HG03025 (cell line): Measurements from ENCODE around the gene MRPL34.
A peak's percentile ranks its signal among the peaks of the same experiment; 100 is the strongest.

ENCODE experiments used
- ATAC-seq: cut with Tn5 transposase; IDR thresholded peaks from one replicate; pipeline ENCODE4 v1.9.1; 2021; ENCODE audit warnings: mild to moderate bottlenecking, moderate library complexity; ENCODE audit not compliant: unreplicated experiment, low FRiP score

The MRPL34 gene

DNA sequence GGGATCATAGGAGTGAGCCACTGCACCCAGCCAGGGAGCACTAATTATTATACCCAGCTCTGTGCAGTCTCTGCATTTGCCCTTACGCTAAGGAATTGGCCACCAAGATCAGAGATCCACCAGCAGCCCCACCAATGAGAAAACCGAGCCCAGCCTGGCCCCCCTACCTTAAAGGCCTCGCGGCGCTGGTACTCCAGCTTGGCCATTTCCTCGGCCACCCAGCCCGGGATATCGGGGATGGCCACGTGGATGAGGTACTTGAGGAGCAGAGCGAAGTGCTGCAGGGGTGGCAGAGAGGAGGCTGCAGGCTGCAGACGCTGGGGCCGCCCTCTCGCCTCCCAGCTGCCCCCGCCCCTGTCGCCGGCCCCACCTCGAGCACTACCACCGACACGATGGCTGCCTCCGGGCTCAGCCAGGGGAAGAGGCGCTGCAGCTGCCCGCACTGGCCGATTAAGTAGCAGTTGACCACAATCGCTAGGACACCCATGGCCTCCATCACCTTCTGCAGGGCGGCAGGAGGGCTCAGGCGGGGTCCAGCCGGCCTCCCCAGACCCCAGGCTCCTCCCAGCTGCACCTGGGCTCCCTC is 21.5 kb downstream of the MRPL34 start:
- no peak for ATAC-seq

DNA sequence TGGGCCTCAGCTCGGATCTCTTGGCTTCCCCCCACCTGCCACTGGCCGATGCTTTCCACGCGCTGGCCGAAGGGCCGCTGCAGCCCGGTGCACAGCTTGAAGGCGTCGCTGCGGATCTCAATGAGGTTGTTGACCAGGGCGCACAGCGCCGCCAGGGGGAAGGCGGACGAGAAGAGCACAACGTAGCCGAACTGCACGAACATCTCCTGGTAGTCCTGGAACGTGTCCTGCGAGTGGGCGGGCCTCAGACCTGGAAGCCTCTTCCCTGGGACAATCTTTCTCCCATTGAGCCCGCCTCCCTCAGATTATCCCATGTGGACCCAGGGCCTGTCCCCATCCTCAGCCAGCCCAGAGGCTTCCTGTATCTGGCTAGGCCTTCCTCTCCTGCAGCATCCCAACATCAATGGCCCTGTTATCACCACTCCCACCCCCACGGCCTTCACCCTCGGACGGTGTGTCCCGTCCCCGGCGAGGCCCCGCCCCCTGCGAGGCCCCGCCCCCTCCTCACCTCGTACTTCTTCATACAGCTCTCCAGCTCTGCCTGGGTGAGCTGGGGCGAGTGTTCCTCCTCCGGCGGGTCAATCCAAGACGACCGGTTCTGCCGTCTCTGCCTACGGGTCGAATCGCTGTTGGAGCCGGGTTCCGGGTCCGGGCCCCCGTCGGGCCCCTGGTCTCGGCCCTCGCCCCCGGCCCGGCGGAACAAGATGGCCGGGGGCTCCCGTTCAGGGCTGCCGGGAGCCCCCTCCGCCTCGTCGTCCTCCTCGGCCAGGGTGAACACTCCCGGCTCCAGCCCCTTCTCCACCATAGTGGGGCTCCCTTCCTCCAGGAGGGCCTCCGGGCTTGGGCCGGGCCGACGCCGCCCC is 22.2 kb downstream of the MRPL34 start:
- no peak for ATAC-seq

DNA sequence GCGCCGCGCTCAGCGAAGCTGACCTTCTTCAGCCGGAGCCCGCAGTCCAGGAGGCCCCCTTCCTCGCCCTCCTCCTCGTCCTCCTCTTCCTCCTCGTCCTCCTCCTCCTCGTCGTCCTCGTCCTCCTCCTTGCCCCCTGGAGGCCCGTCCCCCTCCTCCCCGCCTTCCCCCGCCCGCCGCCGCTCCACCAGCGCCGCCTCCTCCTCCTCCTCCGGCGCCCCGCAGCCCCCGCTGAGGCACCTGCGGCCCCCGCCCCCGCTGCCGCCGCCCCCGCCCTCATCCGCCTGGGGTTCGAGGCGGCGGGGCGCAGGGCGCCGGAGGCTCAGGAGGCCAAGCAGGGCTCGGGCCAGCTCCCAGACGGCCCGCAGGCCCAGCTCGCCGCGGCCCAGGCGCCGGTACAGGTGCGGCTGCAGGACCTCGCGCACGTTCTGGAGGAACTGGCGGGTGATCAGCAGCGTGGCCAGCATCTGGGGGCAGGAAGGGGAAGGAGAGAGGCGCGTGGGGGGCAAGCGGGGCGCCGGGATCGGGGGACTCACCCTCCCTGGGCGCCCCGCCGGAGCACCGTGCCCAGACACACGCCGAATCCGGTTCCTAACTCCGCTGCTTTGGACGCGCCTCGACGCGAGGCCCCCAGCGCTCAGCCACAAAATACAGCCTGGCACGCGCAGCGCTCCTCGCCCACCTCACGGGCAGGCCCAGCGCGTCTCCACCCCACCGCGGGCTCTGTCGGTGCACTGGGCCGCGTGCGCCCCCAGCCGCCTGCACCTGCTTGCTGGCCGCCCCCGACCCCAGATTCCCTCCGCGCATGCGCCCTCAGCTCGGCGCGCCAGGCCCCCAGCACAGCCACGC is 23.1 kb downstream of the MRPL34 start:
- ATAC-seq: no peak

DNA sequence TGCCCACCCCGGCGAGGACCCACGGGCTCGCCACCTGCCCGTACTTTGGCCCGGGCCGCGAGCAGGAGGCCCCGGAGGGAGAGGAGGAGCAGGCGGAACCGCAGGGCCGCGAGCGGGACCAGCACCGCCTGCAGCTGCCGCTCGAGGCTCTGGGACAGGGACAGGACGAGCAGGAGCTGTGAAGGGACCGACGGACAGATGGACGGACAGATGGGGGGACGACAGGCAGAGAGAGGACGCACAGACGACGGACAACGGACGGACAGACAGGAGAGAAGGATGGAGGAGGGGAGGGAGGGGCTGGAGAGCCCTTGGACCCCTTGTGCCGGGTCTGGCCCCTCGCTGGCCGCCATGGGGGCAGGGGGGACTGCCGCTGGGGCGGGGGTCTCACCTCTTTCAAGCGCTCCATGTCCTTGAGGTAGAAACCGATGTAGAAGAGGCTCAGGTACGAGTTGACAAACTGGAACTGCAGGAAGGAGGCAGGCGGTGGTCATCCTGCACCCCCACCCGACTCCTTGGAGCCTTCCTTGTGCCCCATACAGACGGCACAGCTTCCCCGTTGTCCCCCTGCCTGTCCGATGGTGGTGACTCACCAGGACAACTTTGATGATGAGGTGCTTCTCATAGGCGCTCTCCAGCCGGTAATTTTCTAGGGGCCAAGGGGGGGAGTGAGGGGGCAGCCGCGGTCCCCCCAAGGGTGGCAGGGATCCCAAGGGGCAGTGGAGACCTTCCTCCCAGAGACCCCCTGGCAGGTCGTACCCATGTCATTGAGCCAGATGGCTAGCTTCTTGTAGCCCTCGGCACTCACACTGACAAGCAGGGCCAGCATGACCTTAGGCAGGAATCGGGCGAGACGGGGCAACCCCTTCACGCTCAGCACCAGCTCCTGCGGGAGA is 23.9 kb downstream of the MRPL34 start:
- no peak for ATAC-seq

DNA sequence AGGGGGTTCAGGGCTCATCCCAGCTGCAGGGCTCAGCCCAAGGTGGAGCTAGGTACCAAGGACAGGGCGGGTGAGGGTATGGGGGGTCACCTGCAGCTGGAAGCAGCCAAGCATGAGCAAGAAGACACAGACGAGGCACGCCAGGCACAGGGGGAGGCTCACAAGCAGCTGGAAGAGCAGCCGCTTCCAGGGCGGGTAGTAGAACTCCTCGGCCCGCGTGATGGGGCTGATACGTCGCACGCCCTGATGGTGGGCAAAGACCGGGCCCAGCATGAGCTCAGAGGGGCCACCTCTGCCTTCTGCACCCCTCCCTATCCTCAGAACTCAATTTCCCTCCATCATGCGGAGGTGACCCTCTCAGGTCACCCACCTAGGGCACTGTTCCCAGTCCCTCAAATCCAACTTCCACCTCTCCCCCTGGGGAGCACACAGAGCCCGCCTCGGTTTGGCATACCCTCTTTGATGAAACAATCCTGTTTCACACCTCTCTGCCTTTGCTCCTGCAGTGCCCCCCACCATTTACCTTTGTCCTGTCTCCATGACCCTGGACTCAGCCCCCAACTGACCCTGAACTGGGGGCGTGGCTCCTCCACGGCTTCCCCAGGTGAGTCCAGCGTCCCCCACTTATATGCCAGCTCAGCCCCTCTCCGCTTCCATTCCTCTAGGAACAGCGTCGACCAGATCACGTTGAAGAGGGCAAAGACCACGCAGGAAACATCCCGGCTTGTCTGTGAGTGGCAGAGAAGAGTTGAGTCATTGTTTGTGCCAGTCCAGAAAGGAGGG is 24.8 kb downstream of the MRPL34 start:
- ATAC-seq: no peak

DNA sequence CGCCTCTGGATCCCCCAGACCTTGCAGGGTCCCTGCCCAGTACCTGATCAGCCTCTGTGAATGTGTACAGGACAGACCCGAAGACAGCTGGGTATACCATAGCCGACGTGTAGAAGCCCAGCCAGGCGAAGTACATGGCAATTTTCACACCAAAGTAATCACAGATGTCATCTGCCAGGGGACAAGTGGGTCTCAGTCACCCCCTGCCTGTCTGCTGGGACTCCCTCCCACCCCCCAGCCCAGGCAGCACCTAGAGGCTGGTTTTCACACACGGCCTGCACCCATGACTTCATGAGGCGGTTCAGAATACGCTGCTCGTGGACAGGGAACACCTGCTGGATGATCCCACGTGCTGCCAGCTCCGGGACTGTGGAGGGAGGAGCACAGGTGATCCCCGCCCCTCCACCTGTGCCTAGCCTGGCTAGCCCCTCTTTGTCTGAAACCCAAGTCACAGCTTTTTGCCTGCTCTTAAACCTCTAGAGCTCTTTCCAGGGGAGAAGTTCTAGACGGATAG is 25.4 kb downstream of the MRPL34 start:
- no peak for ATAC-seq

DNA sequence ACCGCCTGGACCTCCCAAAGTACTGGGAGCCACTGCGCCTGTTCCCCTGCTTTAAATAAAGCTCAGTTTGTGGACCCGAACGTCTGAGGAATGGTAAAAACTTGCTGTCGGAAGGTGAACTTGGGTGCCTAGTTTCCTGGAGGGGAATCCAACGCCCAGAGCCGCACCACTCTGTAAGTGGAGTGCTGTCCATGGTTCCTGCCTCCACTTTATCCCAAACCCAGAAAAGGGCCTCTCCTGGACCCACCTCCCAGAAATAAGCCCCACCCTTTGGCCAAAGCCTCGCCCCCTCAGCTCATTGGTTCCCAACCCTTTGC is 26.6 kb downstream of the MRPL34 start:
- no peak for ATAC-seq

DNA sequence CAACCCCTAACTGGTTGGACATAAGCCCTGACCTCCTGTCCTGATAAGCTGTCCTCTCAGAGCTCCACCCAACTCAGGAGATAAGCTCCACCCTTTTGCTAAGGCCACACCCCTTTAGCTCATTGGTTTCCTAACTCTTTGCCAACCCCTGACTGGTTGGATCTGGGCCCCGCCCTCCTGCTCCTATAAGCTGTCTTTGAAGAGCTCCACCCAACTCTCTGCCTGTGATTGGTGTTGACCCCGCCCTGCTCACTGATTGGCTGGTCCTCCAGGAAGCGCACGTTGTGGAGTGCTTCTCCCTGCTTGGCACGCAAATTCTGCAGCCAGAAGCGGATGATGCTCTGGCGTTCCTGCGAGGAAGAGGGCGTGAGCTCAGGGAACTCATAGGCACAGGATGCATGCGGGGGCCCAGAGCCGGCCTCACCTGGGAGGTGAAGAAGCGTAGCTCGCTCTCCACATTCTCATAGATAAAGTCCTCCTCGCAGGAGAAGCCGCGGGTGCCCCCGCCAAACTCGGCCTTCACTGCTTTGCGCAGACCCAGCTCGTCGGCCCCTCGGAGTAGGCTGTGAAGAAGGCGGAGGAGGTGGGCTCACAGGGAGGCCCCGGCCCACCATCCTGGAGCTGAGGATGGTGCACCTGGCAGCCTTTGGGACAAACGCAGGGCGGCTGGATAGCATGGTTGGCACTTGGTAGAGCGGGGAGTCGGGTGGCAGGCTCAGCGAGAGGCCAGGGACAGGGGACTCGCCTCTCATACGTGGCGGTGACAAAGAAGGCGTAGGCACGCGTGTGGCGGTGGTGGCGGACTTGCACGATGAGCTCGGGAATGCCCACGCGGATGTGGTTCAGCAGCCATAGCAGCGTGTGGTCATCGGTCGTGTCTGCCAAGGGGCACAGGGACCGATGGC is 27.3 kb downstream of the MRPL34 start:
- no peak for ATAC-seq

DNA sequence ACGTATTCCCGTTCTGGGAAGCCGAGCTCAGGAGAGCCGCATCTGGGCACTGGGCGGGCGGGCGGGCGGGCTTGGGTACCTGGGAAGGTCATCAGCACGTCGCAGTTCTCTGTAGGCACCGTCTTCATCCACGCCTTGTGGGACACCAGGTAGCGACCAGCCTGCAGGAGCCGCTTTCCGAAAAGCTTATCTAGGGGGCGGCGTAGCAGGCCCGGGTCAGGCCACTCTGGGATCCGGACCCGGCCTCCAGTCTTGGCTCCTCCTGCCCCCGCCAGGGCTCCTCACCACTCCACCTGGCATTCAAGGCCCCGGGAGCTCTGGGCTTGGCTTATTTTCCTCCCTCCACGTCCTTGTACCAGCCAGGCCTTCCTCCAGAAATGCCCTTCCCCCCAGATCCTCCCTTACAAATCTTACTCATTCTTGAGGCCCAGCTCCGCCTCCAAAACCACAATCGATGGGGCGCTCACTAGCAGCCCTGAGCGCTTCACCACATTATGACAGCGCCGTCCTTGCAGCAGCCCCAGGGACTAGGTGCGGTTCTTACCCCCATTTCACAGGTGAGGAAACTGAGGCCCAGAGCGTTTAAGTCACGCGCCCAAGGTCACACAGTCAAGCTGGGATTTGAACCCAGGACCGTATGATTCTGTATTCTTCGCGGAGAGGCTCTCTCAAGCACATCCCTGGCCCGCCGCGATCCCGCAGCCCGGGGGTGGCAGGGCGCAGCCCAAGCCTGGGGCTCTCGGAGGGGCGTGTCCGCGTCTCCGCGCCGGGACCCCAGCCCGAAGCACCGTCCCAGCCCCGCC is 28.1 kb downstream of the MRPL34 start:
- no peak for ATAC-seq

DNA sequence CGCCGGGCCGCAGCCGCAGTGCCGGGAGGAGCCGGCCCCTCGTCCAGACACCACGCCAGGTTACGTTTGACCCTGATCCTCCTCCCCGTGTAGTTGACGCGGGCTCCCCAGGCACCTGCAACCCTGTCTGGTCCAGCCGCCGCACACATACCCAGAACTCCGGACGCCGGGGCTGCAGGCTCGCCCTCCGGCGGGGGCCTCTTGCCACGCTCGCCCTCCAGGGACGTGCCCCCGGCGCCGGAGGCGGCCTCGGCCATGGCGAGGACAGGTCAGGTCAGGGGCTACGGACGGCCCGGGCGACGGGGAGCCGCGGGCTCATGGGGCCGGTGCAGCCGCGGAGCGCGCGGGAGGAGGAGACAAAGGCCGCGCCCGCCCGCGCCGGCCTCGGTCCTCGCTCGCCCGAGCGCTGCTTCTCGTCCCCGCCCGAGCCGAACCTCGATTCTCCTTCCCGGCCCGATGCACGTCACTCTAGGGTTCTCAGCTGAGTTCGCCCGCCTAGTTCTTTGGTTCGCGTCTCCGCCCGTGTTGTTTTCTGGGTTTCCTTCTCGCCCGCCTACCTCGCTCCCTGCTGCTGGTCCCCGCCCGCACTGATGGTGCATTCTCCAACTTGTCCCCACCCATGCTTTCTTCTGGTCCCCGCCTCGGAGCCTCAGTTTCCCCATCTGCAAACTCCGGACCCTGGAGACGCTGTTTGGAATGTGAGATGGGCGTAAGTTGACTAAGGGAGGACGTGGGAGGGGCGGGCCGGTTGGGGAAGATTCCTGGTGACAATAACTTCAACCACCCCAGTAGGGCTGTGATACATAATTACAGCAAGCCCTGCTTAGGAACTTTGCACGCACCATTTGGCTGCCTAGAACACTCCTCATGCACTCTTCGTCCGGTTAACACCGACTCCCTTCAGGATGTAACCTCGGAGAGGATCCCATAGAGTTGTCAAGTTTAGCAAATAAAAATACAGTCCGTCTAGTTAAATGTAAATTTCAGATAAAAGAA is 29.0 kb downstream of the MRPL34 start, which contains the start of gene ANO8:
Gene ANO8 (minus strand): TSS at position 442 of the 996 bp plus-strand sequence. CDS start 185 bp downstream, at position 257.
- ATAC-seq: peak; percentile 38

DNA sequence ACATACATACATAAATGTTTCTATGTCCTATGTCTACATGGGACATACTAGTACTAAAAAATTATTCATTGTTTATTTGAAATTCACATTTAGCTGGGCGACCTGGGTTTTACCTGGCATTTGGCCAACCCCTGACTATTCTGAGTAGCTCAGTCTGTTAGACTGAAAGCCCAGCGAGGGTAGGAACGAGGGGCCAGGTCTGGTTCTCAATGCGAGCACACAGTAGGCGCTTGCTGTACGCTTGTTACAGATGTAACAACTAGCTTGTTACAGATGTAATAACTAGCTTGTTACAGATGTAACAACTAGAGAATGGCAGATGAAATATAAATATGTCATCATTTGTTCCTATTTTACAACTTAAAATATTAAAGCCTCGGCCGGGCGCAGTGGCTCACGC is 29.9 kb downstream of the MRPL34 start:
- no peak for ATAC-seq

DNA sequence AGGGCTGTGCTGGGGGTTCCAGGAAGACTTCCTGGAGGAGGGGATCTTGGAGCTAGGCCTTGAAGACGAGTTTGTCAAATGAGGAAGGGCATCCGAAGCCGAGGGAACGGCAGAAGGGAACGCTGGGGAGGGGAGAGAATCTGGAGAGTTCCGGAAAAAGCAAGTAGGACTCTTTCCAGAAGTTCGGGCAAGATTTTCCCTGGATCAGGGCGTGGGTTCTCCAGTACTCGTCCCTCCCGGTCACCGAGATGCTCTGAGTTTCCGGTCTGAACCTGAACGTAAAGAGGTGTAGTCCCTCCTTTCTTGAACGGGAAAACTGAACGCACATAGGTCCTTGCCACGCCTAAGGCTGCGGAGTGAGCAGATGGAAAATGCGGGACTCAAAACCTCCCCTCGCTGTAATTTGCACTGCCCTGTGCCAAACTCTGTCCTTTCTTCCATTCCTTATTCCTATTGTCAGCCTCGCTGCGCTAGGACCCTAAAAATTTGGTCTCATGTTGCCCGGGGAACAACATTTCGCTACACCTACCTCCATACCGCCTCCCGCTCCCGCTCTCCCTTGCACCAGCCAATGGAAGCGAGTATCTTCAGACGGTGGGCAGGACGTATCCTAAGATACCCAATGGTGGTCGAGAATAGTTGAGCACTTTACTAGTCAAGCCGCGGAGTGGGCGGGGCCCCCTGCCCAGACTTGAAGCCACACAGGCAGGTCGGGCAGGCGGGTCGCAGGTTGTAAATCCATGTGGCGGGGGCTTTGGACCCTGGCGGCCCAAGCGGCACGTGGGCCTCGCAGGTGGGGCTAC is 31.4 kb downstream of the MRPL34 start, which contains the start of gene GTPBP3:
Gene GTPBP3 (plus strand): TSS at position 682 of the 803 bp plus-strand sequence. CDS start 59 bp downstream, at position 741.
- peak; percentile 46 for ATAC-seq

DNA sequence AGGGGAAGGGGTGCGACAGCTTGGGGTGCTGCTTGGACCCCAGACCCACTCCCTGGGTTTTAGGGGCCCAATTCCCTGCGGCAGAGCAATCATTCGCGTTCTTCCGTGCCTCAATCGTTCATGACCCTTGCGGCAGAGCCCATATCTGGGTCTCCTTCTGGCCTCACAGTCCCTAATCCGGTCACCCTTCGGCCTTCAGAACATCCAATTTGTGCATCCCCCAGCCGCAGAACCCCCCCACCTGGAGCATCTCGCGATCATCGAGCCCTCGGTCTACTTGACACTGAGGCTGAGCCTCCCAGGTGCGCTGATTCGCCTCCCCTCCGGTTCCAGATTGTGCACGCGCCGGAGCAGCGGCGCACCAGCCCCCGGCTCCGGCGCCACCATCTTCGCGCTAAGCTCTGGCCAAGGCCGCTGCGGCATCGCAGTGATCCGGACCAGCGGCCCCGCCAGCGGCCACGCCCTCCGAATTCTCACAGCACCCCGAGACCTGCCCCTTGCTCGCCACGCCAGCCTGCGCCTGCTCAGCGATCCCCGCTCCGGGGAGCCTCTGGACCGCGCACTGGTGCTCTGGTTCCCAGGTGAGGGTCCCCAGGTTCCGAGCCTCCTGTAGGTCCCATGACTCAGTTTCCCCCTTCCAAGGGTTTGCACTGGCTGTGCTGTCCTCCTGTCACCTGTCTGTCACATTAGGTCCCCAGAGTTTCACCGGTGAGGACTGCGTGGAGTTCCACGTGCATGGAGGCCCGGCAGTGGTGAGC is 32.2 kb downstream of the MRPL34 start:
- ATAC-seq: no peak

DNA sequence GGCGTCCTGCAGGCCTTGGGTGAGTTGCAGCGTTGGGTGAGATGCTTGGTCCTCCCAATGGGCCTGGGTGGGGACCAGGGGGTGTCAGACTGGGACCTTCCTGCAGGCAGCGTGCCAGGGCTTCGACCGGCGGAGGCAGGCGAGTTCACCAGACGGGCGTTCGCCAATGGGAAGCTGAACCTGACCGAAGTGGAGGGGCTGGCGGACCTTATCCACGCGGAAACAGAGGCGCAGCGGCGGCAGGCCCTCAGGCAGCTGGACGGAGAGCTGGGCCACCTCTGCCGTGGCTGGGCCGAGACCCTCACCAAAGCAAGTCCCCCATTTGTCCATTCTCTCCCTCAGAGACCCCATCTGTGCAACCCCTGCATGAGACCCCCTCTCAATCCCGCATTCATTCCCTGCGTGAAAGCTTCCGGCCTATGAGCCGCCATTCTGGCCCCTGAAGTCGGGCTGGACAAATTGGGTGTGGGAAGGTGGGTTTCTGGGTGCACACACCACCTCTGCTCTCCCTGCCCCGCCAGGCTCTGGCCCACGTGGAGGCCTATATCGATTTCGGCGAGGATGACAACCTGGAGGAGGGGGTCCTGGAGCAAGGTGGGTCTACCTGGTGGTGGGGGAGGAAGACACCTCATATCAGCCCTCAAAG is 32.9 kb downstream of the MRPL34 start:
- ATAC-seq: no peak
